ENCODE results near the gene CALCOCO2.
"Not testable (repeated sequence)": the region's sequence is repeated elsewhere in the genome, so short reads cannot be mapped to it uniquely, and the experiment has no call there.

Gene CALCOCO2, protein sequence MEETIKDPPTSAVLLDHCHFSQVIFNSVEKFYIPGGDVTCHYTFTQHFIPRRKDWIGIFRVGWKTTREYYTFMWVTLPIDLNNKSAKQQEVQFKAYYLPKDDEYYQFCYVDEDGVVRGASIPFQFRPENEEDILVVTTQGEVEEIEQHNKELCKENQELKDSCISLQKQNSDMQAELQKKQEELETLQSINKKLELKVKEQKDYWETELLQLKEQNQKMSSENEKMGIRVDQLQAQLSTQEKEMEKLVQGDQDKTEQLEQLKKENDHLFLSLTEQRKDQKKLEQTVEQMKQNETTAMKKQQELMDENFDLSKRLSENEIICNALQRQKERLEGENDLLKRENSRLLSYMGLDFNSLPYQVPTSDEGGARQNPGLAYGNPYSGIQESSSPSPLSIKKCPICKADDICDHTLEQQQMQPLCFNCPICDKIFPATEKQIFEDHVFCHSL

DNA sequence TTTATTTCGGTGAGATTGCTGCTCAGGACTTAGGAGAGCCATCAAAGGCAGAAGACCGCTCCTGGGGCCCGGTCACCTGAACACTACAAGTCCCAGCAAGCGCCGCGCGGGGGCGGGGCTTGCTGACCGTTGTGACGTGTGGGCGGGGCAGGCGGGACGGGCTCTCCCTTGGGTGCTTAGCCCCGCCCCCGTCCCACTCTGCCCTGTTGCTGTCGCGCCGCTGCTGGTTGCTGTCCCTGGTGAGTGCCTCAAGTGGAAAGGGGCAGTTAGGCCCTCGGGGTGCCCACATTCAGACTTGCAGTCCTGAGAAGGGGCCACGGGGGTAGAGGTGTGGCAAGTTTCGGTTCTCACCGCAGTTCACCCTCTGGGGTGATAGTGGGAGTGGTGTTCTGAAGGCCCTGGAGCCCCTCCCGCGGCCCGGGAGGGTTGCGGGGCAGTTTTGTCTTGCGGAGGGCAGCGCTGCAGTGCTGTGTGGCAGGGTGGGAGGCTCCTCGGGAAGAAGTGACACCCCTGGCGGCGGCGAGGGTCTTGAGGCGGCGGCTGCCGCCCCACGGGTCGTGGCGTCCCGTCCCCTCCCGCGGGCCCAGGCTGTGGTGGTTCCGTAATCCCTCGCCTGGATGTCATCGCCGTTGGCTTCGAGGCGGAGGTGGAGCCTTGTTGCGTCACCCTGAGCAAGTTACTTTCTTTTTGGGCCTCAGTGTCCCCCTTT lies at the start of gene CALCOCO2:
TSS of gene CALCOCO2 (plus strand) at position 196 of the 709 bp plus-strand sequence. CDS start 10,673 bp downstream, outside the sequence.
- Histone ChIP-seq H3K4me1 (ENCODE audit: control insufficient read depth, low read depth, low read length) (no peaks in the 10 kb centered on the region), H3K9ac (ENCODE audit: low read length) (peak within 1 kb of the TSS; percentile 65), H3K27me3 (ENCODE audit: control insufficient read depth, insufficient read depth, low read length) (no peaks in the 10 kb centered on the region), H3K27ac (ENCODE audit: low read length) (no peak within 1 kb of the TSS), H3K4me3 (ENCODE audit: low read length) (peak within 1 kb of the TSS; percentile 96), H3K9me3 (ENCODE audit: control insufficient read depth, low read depth, low read length) (no peaks in the 10 kb centered on the region), H3K36me3 (ENCODE audit: control insufficient read depth, low read depth, low read length) (no peaks in the 10 kb centered on the region)

GRCh38 chr17:48787828-48788227 lies 43.0 kb upstream of the CALCOCO2 start:
- Histone ChIP-seq H3K4me1 (ENCODE audit: control insufficient read depth, low read depth, low read length) (peaks cover 5% of the 10 kb centered on the region), H3K4me3 (ENCODE audit: low read length) (no peak overlapping the region), H3K9ac (ENCODE audit: low read length) (no peak overlapping the region), H3K36me3 (ENCODE audit: control insufficient read depth, low read depth, low read length) (no peaks in the 10 kb centered on the region), H3K27ac (ENCODE audit: low read length) (no peak overlapping the region), H3K9me3 (ENCODE audit: control insufficient read depth, low read depth, low read length) (no peaks in the 10 kb centered on the region), H3K27me3 (ENCODE audit: control insufficient read depth, insufficient read depth, low read length) (peaks cover 11% of the 10 kb centered on the region)

DNA sequence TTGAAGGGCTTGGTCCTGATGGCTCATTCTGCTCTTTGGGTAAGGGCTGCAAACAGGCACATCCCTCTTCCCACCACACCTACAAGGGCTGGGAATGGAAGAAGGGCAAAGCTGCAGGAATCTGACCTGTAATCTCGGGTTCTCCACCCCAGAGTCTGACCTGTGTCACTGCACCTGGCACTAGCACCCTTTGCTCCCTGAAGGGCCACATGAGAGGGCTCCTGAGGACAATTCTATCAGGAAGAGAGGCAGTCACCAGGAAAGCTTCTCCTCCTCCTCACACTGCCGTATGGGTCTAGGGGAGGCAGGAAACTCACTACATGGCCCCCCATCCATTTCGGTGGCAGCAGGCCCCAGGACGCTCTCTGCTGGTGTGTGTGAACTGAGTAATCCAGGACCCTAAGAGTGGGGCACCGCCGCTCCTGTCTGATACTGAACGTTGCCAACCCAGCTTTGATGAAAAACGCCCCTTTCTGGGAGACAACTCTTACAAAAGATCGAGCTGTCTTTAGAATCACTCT lies 40.2 kb upstream of the CALCOCO2 start:
- H3K36me3 ChIP-seq (ENCODE audit: control insufficient read depth, low read depth, low read length): no peaks in the 10 kb centered on the region
- H3K27me3 ChIP-seq (ENCODE audit: control insufficient read depth, insufficient read depth, low read length): peaks cover 11% of the 10 kb centered on the region
- no peaks in the 10 kb centered on the region for H3K9me3 ChIP-seq (ENCODE audit: control insufficient read depth, low read depth, low read length)
- no peak overlapping the region for H3K4me3 ChIP-seq (ENCODE audit: low read length)
- H3K27ac ChIP-seq (ENCODE audit: low read length): no peak overlapping the region
- peaks cover 5% of the 10 kb centered on the region for H3K4me1 ChIP-seq (ENCODE audit: control insufficient read depth, low read depth, low read length)
- no peak overlapping the region for H3K9ac ChIP-seq (ENCODE audit: low read length)

GRCh38 chr17:48791128-48792032 lies 39.5 kb upstream of the CALCOCO2 start:
- H3K27ac ChIP-seq (ENCODE audit: low read length): no peak overlapping the region
- no peaks in the 10 kb centered on the region for H3K36me3 ChIP-seq (ENCODE audit: control insufficient read depth, low read depth, low read length)
- no peaks in the 10 kb centered on the region for H3K9me3 ChIP-seq (ENCODE audit: control insufficient read depth, low read depth, low read length)

DNA sequence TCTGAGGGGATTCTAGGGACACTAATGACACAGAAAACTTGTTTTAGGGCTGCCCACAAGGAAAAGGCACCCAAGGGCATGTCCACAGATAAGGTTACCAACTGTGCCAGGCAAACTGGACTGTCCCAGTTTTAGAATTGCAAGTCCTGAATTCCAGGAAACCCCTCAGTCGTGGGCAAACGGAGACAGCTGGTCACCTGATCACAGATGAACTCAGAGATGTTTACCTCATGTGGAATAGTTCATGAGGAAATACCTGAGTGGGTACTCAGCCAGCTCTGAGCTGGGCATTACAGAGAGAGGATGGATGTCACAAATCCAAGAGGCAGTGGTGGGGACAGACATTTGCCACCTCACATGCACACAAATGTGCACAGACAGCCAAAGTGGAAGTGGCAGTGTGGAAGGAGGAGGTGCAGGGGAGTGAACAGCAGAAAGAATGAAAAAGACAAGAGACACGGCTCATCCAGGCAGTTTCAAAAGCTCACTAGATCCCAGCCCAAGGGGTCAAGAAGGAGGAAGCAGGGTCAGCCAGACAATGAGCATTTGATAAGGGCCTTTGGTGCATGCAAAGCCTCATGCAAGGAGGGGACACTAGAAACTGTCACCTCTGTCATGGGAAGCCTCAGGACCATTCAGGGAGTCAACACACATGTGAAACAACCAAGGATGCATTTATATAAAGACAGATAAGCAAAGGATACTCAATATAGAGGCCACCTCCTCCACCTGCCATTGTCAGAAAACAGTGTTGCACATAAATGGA lies 38.6 kb upstream of the CALCOCO2 start:
- H3K27ac ChIP-seq (ENCODE audit: low read length): no peak overlapping the region
- H3K36me3 ChIP-seq (ENCODE audit: control insufficient read depth, low read depth, low read length): no peaks in the 10 kb centered on the region
- H3K27me3 ChIP-seq (ENCODE audit: control insufficient read depth, insufficient read depth, low read length): peaks cover 11% of the 10 kb centered on the region
- no peak overlapping the region for H3K9ac ChIP-seq (ENCODE audit: low read length)
- peaks cover 5% of the 10 kb centered on the region for H3K4me1 ChIP-seq (ENCODE audit: control insufficient read depth, low read depth, low read length)
- H3K4me3 ChIP-seq (ENCODE audit: low read length): no peak overlapping the region
- no peaks in the 10 kb centered on the region for H3K9me3 ChIP-seq (ENCODE audit: control insufficient read depth, low read depth, low read length)

More at GRCh38 chr17:48791128-48792032, 39.5 kb upstream of the CALCOCO2 start:
- no peak overlapping the region for H3K9ac ChIP-seq (ENCODE audit: low read length)
- peaks cover 5% of the 10 kb centered on the region for H3K4me1 ChIP-seq (ENCODE audit: control insufficient read depth, low read depth, low read length)
- H3K27me3 ChIP-seq (ENCODE audit: control insufficient read depth, insufficient read depth, low read length): peaks cover 11% of the 10 kb centered on the region
- no peak overlapping the region for H3K4me3 ChIP-seq (ENCODE audit: low read length)

GRCh38 chr17:48795444-48796162 lies 35.2 kb upstream of the CALCOCO2 start:
- peaks cover 4% of the 10 kb centered on the region for H3K4me1 ChIP-seq (ENCODE audit: control insufficient read depth, low read depth, low read length)
- no peaks in the 10 kb centered on the region for H3K36me3 ChIP-seq (ENCODE audit: control insufficient read depth, low read depth, low read length)
- H3K9ac ChIP-seq (ENCODE audit: low read length): no peak overlapping the region
- H3K9me3 ChIP-seq (ENCODE audit: control insufficient read depth, low read depth, low read length): no peaks in the 10 kb centered on the region
- peaks cover 4% of the 10 kb centered on the region for H3K27me3 ChIP-seq (ENCODE audit: control insufficient read depth, insufficient read depth, low read length)
- no peak overlapping the region for H3K27ac ChIP-seq (ENCODE audit: low read length)
- no peak overlapping the region for H3K4me3 ChIP-seq (ENCODE audit: low read length)

GRCh38 chr17:48796163-48796522 lies 34.7 kb upstream of the CALCOCO2 start:
- H3K4me3 ChIP-seq (ENCODE audit: low read length); H3K4me1 ChIP-seq (ENCODE audit: control insufficient read depth, low read depth, low read length); H3K9me3 ChIP-seq (ENCODE audit: control insufficient read depth, low read depth, low read length); H3K36me3 ChIP-seq (ENCODE audit: control insufficient read depth, low read depth, low read length); H3K27me3 ChIP-seq (ENCODE audit: control insufficient read depth, insufficient read depth, low read length); H3K9ac ChIP-seq (ENCODE audit: low read length); H3K27ac ChIP-seq (ENCODE audit: low read length): not testable (repeated sequence)

- Histone ChIP-seq H3K4me1 (ENCODE audit: control insufficient read depth, low read depth, low read length) (no peaks in the 10 kb centered on the region), H3K9ac (ENCODE audit: low read length) (no peak overlapping the region), H3K9me3 (ENCODE audit: control insufficient read depth, low read depth, low read length) (no peaks in the 10 kb centered on the region), H3K27me3 (ENCODE audit: control insufficient read depth, insufficient read depth, low read length) (no peaks in the 10 kb centered on the region), H3K36me3 (ENCODE audit: control insufficient read depth, low read depth, low read length) (no peaks in the 10 kb centered on the region), H3K4me3 (ENCODE audit: low read length) (no peak overlapping the region), H3K27ac (ENCODE audit: low read length) (no peak overlapping the region)
These were observed 31.6 kb upstream of the CALCOCO2 start for GRCh38 chr17:48799069-48799723.

DNA sequence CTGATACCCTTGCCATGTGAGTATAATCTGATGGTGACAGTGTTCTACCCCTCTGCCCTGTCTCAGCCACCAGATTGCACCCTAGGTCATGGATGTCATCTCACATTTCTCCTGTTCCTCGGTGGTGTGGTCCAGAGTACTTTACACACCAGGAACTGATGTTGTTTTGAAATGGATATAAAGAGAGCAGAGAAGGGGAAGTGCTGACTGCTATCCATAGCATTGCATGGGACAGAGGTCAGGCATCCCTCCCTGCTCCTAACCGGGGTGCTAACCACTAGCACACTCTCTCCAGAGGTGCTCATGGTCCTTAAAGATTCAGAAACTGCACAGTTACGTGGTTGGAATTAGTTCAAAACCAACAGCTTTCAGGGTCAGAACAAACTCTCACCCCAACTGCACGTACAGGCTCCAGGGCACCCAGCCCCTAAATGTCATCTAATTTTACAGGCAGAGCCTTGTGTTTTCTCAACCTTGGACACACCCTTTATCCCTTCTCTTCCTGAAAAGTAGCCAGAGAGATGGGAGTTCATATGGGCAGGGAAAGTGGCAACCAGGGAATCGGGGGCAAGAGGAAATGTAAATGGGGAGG lies 30.1 kb upstream of the CALCOCO2 start:
- Histone ChIP-seq H3K4me1 (ENCODE audit: control insufficient read depth, low read depth, low read length) (peaks cover 4% of the 10 kb centered on the region), H3K9ac (ENCODE audit: low read length) (no peak overlapping the region), H3K4me3 (ENCODE audit: low read length) (no peak overlapping the region), H3K9me3 (ENCODE audit: control insufficient read depth, low read depth, low read length) (no peaks in the 10 kb centered on the region), H3K36me3 (ENCODE audit: control insufficient read depth, low read depth, low read length) (no peaks in the 10 kb centered on the region), H3K27me3 (ENCODE audit: control insufficient read depth, insufficient read depth, low read length) (no peaks in the 10 kb centered on the region), H3K27ac (ENCODE audit: low read length) (no peak overlapping the region)

All from iPS-18a (cell line).